Thymus (tissue), 14 donors: ENCODE data around the gene OR11H6. TPM values are rescaled to one million over a fixed set of nuclear protein-coding genes. Genes with fewer than 3 reads are reported as not detected.
"Not testable (repeated sequence)": the region's sequence is repeated elsewhere in the genome, so short reads cannot be mapped to it uniquely, and the experiment has no call there.

ENCODE experiments used
- DNase-seq, 9 donors: peaks; one replicate each; pipeline ENCODE4 v3.0.0-alpha.2; 2013; ENCODE audit warnings: low spot score in 9 of 9, low read depth in 6 of 9, missing footprints in 1 of 9
- H3K27ac ChIP-seq, 2 donors: one replicate each; pipeline ENCODE4 v1.5.1; 2013; ENCODE audit warnings: control low read depth in 1 of 2, low read depth in 1 of 2, low read length in 1 of 2, mild to moderate bottlenecking in 1 of 2, moderate library complexity in 1 of 2
- H3K27me3 ChIP-seq, 2 donors: one replicate each; pipeline ENCODE4 v1.5.1; 2013; ENCODE audit warnings: low read length in 1 of 2; ENCODE audit not compliant: control insufficient read depth in 2 of 2, insufficient read depth in 1 of 2
- H3K36me3 ChIP-seq, 2 donors: one replicate each; pipeline ENCODE4 v1.5.1; 2013; ENCODE audit warnings: low read length in 1 of 2, mild to moderate bottlenecking in 1 of 2, moderate library complexity in 1 of 2; ENCODE audit not compliant: control insufficient read depth in 2 of 2, insufficient read depth in 2 of 2
- H3K4me1 ChIP-seq, 2 donors: one replicate each; pipeline ENCODE4 v1.5.1; 2013; ENCODE audit warnings: low read length in 2 of 2; ENCODE audit not compliant: control insufficient read depth in 2 of 2, insufficient read depth in 2 of 2
- H3K4me3 ChIP-seq, 2 donors: one replicate each; pipeline ENCODE4 v1.5.1; 2013; ENCODE audit warnings: low read length in 2 of 2, control low read depth in 1 of 2, mild to moderate bottlenecking in 1 of 2
- H3K9me3 ChIP-seq, 2 donors: one replicate each; pipeline ENCODE4 v1.5.1; 2013; ENCODE audit warnings: low read length in 1 of 2, mild to moderate bottlenecking in 1 of 2; ENCODE audit not compliant: control insufficient read depth in 2 of 2, insufficient read depth in 1 of 2
- WGBS: extraction: QIAGEN DNeasy Blood & Tissue Kit; methylation state at CpG from one replicate; pipeline ENCODE4 v1.1.7; 2013; 5-methylcytosine and 5-hydroxymethylcytosine counted together
- long read RNA-seq, 10 donors: transcript quantifications; one replicate each; lab custom pipeline, GENCODE V29; 2026
- polyA plus RNA-seq: library from polyadenylated mRNA; stranded (reverse); fragments of 200-250 nt; gene quantifications from one replicate; pipeline ENCODE4 v1.2.3, GENCODE V29; 2013
- total RNA-seq: library from RNA; stranded (reverse); fragments of 120-200 nt; gene quantifications from one replicate; pipeline ENCODE4 v1.2.4, GENCODE V29; 2013
- donor health status: healthy.

OR11H6 gene
- total RNA-seq (not detected), polyA plus RNA-seq (not detected)
- long read RNA-seq, donor 1, result 0 reads
- long read RNA-seq, donor 2, result 0 reads
- long read RNA-seq, donor 3, result 0 reads
- long read RNA-seq, donor 4, result 0 reads
- long read RNA-seq, donor 5, result 0 reads
- long read RNA-seq, donor 6, result 0 reads
- long read RNA-seq, donor 7, result 0 reads
- long read RNA-seq, donor 8, result 0 reads
- long read RNA-seq, donor 9, result 0 reads
- long read RNA-seq, donor 10, result 0 reads

GRCh38 chr14:20223410-20223809 lies at the start of gene OR11H6:
OR11H6 (plus strand) TSS chr14:20223710; CDS start chr14:20223710, 0 bp downstream.
- DNase-seq, result no peak
- Histone ChIP-seq H3K4me3 (no peak within 1 kb of the TSS), H3K36me3 (no peaks in the 10 kb centered on the region), H3K9me3 (no peaks in the 10 kb centered on the region), H3K27ac (no peak within 1 kb of the TSS), H3K27me3 (no peaks in the 10 kb centered on the region), H3K4me1 (no peaks in the 10 kb centered on the region)
- WGBS, result 59% methylated on average over 2 of the region's 2 CpGs

- not testable (repeated sequence) for H3K4me1 ChIP-seq, H3K27ac ChIP-seq, H3K9me3 ChIP-seq
These were observed 49.3 kb upstream of the OR11H6 start for GRCh38 chr14:20174205-20174604.

GRCh38 chr14:20176330-20176729 lies 47.2 kb upstream of the OR11H6 start:
- H3K27me3 ChIP-seq, result no peaks in the 10 kb centered on the region
- no peak for DNase-seq
- no peaks in the 10 kb centered on the region for H3K36me3 ChIP-seq
- H3K4me3 ChIP-seq, result no peak overlapping the region
- H3K4me1 ChIP-seq, result no peaks in the 10 kb centered on the region
- peaks cover 0 to 3% of the 10 kb centered on the region in 2 donors for H3K9me3 ChIP-seq
- no peak overlapping the region for H3K27ac ChIP-seq
- WGBS, result 64% methylated on average over 6 of the region's 6 CpGs

More at GRCh38 chr14:20174205-20174604, 49.3 kb upstream of the OR11H6 start:
- DNase-seq, H3K36me3 ChIP-seq, H3K27me3 ChIP-seq, H3K4me3 ChIP-seq: not testable (repeated sequence)

GRCh38 chr14:20177433-20177974 lies 46.0 kb upstream of the OR11H6 start:
- 86% methylated on average over 7 of the region's 7 CpGs for WGBS
- no peak overlapping the region for H3K4me3 ChIP-seq
- DNase-seq, result no peak
- H3K9me3 ChIP-seq, result peaks cover 0 to 3% of the 10 kb centered on the region in 2 donors
- H3K36me3 ChIP-seq, result no peaks in the 10 kb centered on the region
- no peaks in the 10 kb centered on the region for H3K27me3 ChIP-seq
- H3K27ac ChIP-seq, result no peak overlapping the region
- no peaks in the 10 kb centered on the region for H3K4me1 ChIP-seq

- Histone ChIP-seq H3K36me3 (no peaks in the 10 kb centered on the region), H3K9me3 (peaks cover 0 to 3% of the 10 kb centered on the region in 2 donors), H3K4me1 (no peaks in the 10 kb centered on the region), H3K27me3 (no peaks in the 10 kb centered on the region), H3K27ac (no peak overlapping the region), H3K4me3 (no peak overlapping the region)
- 57% methylated on average over 5 of the region's 5 CpGs for WGBS
- DNase-seq, result no peak
These were observed 44.3 kb upstream of the OR11H6 start for GRCh38 chr14:20179218-20179617.

- Histone ChIP-seq H3K27me3 (no peaks in the 10 kb centered on the region), H3K4me3 (no peak overlapping the region), H3K36me3 (no peaks in the 10 kb centered on the region), H3K9me3 (peaks cover 0 to 3% of the 10 kb centered on the region in 2 donors), H3K4me1 (no peaks in the 10 kb centered on the region), H3K27ac (no peak overlapping the region)
- 82% methylated on average over 2 of the region's 2 CpGs for WGBS
- DNase-seq, result no peak
These were observed 43.6 kb upstream of the OR11H6 start for GRCh38 chr14:20179880-20180279.

GRCh38 chr14:20180486-20180885 lies 43.0 kb upstream of the OR11H6 start:
- H3K4me3 ChIP-seq, result no peak overlapping the region
- H3K27ac ChIP-seq, result no peak overlapping the region
- DNase-seq, result no peak

GRCh38 chr14:20184181-20184580 lies 39.3 kb upstream of the OR11H6 start:
- H3K4me3 ChIP-seq, result no peak overlapping the region
- DNase-seq, result no peak
- H3K36me3 ChIP-seq, result no peaks in the 10 kb centered on the region
- no peak overlapping the region for H3K27ac ChIP-seq
- no peaks in the 10 kb centered on the region for H3K27me3 ChIP-seq
- no peaks in the 10 kb centered on the region for H3K4me1 ChIP-seq
- no peaks in the 10 kb centered on the region for H3K9me3 ChIP-seq
- 58% methylated on average over 5 of the region's 5 CpGs for WGBS

More at GRCh38 chr14:20180486-20180885, 43.0 kb upstream of the OR11H6 start:
- no peaks in the 10 kb centered on the region for H3K36me3 ChIP-seq
- WGBS, result 71% methylated on average over 2 of the region's 2 CpGs
- H3K9me3 ChIP-seq, result peaks cover 0 to 3% of the 10 kb centered on the region in 2 donors
- no peaks in the 10 kb centered on the region for H3K4me1 ChIP-seq
- no peaks in the 10 kb centered on the region for H3K27me3 ChIP-seq

- no peak for DNase-seq
- no peaks in the 10 kb centered on the region for H3K36me3 ChIP-seq
- H3K4me1 ChIP-seq, result no peaks in the 10 kb centered on the region
- H3K9me3 ChIP-seq, result no peaks in the 10 kb centered on the region
- H3K27ac ChIP-seq, result no peak within 1 kb of the TSS
- no peak within 1 kb of the TSS for H3K4me3 ChIP-seq
- WGBS, result 72% methylated on average over 1 of the region's 1 CpG
- no peaks in the 10 kb centered on the region for H3K27me3 ChIP-seq
These were observed 32.9 kb upstream of the OR11H6 start, which contains the start of gene OR11G2 for GRCh38 chr14:20190596-20190995. OR11G2 (plus strand) TSS chr14:20190896; CDS start chr14:20197438, 6,542 bp downstream.
